GM19372 (cell line): ENCODE results near the gene SCARB1.

Source experiments
- ATAC-seq: cut with Tn5 transposase; IDR thresholded peaks from one replicate; pipeline ENCODE4 v1.9.1; 2021; ENCODE audit warnings: mild to moderate bottlenecking, low read depth, moderate library complexity; ENCODE audit not compliant: unreplicated experiment

The SCARB1 gene

GRCh38 chr12:124780752-124781685, 82.6 kb downstream of the SCARB1 start:
- ATAC-seq, result no peak

GRCh38 chr12:124780336-124780735, 83.3 kb downstream of the SCARB1 start:
- ATAC-seq, result no peak

GRCh38 chr12:124779161-124780141, 84.2 kb downstream of the SCARB1 start:
- no peak for ATAC-seq

GRCh38 chr12:124778411-124778810, 85.3 kb downstream of the SCARB1 start:
- ATAC-seq, result no peak

GRCh38 chr12:124777399-124778372, 86.0 kb downstream of the SCARB1 start:
- no peak for ATAC-seq

DNA sequence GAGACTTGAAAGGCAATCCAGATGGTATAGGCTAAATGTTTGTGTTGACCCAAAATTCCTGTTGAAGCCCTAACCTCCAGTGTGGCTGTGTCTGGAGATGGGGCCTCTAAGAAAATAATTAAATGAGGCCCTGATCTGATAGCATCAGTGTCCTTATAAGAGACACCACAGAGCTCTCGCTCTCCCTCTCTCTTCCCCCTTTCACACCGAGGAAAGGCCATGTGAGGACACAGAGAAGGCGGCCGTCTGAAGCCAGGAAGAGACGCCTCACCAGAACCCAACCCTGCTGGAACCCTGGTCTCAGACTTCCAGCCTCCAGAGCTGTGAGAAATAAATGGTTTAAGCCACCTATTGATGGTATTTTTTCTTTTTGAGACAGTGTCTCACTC, 87.5 kb downstream of the SCARB1 start:
- no peak for ATAC-seq

- peak; percentile 70 for ATAC-seq
Measured at GRCh38 chr12:124774462-124775167, 89.0 kb downstream of the SCARB1 start.

GRCh38 chr12:124774054-124774461, 89.6 kb downstream of the SCARB1 start:
- ATAC-seq, result peak; percentile 32

GRCh38 chr12:124772289-124773170, 91.1 kb downstream of the SCARB1 start:
- ATAC-seq, result no peak

DNA sequence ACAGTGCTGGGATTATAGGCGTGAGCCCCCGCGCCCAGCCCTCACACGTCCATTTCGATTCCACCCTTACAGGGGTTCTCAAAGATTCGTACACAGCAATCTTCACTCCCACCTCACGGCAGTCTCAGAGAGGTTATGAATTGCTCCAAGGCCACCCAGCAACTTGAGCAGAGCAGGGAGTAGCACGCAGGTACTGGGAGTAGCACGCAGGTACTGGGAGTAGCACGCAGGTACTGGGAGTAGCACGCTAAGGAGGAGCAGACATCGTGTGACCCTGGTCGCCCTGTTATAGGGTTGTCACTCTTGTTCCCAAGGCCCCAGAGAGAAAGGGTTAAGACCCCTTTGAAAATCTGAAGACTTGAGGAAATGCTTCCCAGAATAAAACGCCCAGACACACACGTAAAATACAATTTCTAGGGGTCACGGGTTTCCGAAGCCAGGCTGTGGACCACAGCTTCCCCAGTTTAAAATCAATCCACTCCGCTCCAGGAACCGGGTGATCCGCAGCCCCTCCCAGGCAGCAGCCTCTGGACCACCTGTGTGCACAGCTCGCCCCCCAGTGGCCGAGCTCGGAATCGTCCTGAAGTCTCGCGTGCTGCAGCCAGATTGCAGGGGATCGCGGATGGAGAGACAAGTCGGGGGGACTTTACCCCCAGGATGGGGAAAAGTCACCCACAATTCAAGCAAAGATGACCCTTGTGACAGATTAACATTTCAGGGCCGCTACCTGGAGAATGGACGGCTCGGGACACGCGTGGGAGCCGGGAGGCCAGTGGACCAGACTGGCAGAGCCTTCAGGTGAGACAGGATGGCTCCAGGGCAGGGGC, 92.0 kb downstream of the SCARB1 start:
- no peak for ATAC-seq

GRCh38 chr12:124770728-124771127, 92.9 kb downstream of the SCARB1 start:
- no peak for ATAC-seq

DNA sequence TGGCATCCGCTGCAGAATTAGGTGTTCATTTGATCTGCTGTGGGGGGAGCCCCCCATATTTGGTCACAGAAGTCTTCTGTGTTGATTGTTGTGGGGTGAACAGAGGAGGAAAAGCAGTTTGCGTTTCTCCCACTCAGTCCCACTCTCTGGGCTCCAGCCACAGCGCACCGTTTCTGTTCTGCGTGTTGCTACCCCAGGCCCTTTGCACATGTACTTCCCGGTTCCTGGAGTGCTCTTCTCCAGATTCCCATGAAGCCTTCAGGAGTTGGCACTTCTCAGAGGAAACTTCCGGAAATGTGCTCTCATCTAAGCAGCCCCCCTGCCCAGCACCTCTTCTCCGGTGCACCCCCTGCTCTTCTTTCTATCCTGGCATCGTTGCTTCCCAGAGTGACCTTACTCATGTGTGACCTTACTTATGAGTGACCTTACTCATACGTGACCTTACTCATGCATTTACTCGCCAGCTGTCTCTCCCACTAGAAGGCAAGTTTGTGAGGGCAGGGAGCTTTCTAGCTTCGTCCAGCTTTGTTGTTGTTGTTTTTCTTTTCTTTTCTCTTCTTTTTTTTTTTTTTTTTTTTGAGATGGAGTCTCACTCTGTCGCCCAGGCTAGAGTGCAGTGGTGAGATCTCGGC, 93.7 kb downstream of the SCARB1 start:
- ATAC-seq, result no peak

DNA sequence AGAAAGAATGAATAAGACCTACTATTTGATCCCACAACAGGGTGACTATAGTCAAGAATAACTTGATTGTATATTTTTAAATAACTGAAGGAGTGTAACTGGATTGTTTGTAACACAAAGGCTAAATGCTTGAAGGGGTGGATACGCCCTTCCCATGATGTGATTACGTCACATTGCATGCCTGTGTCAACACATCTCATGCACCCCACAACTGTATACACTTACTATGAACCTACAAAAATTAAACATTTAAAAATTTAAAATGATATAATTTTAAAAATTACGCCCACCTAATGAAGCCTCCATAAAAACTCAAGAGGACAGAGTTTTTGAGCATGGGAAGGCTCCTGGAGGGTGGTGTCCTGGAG, 94.5 kb downstream of the SCARB1 start:
- no peak for ATAC-seq

DNA sequence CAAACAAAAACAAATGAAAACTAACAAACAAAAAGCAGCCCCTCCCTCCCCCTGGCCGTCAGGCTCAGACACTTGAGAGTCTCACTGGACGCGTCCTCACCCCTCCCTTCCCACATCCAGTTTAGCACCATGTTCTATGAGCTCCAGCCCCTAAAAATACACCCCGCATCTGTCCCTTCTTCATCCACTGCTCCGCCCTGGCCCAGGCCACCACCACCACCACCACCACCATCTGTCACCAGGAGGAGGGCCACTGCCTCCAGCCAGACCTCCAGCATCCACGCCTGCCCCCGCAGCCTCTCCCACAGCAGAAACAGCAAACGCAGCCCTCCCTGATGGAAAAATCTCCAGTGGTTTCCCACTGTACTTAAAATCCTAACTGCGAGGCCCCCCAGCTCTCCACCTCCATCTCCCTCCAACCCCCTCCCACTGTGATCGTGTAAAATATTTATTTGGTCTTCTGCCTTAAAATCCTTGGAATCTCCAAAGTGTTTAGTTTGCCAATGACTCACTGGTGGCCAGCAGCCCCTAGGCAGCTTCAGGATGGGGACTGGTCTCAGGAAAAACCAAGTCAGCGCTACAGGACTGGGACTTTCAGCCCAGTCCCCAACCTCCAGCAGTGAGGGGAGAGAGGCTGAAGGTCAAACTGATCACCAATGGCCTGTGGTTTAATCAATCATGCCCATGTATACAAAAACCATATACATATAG, 95.1 kb downstream of the SCARB1 start:
- no peak for ATAC-seq

GRCh38 chr12:124767066-124767821, 96.4 kb downstream of the SCARB1 start:
- ATAC-seq, result peak; percentile 64

DNA sequence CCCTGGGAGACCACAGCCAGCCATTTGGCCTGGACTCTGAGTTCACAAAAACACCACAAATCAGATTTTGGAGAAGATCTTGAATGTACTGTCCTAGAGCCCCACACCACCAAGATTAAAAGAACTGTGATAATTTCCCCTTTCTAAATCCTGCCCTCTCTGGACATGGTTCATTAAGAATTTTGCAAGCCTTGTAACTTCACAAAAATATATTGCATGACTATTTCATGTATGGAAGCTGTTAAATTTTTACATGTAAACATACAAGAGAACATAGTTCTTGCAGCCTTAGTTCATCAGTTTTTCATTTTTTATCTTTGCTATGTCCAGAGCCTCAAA, 97.0 kb downstream of the SCARB1 start:
- no peak for ATAC-seq
